Mammary epithelial cell (primary cell): ENCODE measurements around the gene BMI1.

Experiments used
- CTCF ChIP-seq, 2 donors: IDR thresholded peaks in 1 of 2; conservative IDR thresholded peaks in 1 of 2; 2 replicates each; pipeline ENCODE4 v1.5.1; 2011 to 2012; ENCODE audit warnings: inconsistent platforms in 2 of 2, low read length in 2 of 2, mild to moderate bottlenecking in 2 of 2, control low read depth in 1 of 2, low read depth in 1 of 2; ENCODE audit not compliant: insufficient read depth in 1 of 2; ENCODE audit errors: extremely low read depth in 1 of 2
- EZH2 ChIP-seq: IDR thresholded peaks from 2 replicates; pipeline ENCODE4 v1.6.1; 2012; ENCODE audit warnings: low read length, inconsistent platforms, borderline replicate concordance

GRCh38 chr10:22368981-22369380 lies 48.1 kb downstream of the BMI1 start:
- TF ChIP-seq CTCF (conservative IDR thresholded peaks at IDR 0.05 in 1 of 2, IDR thresholded peaks at IDR 0.05 in 1 of 2; ENCODE audit: extremely low read depth in 1 of 2, insufficient read depth in 1 of 2, low read depth in 1 of 2, low read length in 2 of 2): no peak
- no peak for TF ChIP-seq EZH2
